Fibroblast of lung (primary cell): Measurements from ENCODE around the gene ITFG2. TPM values are rescaled to one million over a fixed set of nuclear protein-coding genes. Genes with fewer than 3 reads are reported as not detected.

Source experiments
- DNase-seq, 2 donors: peaks; one replicate each; pipeline versions ENCODE4 v3.0.0 to v3.0.0-alpha.2; 2010; ENCODE audit warnings: low read depth in 2 of 2
- H2AFZ ChIP-seq: 2 replicates; pipeline ENCODE4 v1.5.1; 2012; ENCODE audit warnings: low read length, control low read depth, inconsistent platforms
- H3K27ac ChIP-seq: 2 replicates; pipeline ENCODE4 v1.5.1; 2011; ENCODE audit warnings: low read length, control low read depth; ENCODE audit not compliant: insufficient read depth
- H3K27me3 ChIP-seq: 2 replicates; pipeline ENCODE4 v1.5.1; 2011; ENCODE audit warnings: mild to moderate bottlenecking, low read length; ENCODE audit not compliant: control insufficient read depth, insufficient read depth
- H3K36me3 ChIP-seq: 2 replicates; pipeline ENCODE4 v1.5.1; 2011; ENCODE audit warnings: low read length; ENCODE audit not compliant: control insufficient read depth, insufficient read depth
- H3K4me1 ChIP-seq: 2 replicates; pipeline ENCODE4 v1.5.1; 2011; ENCODE audit warnings: low read length; ENCODE audit not compliant: control insufficient read depth, insufficient read depth; ENCODE audit errors: extremely low read depth
- H3K4me2 ChIP-seq: 2 replicates; pipeline ENCODE4 v1.5.1; 2011; ENCODE audit warnings: low read length, control low read depth; ENCODE audit not compliant: insufficient read depth; ENCODE audit errors: extremely low read depth
- H3K4me3 ChIP-seq, 4 experiments: fragments of 200-600 bp in 1 of 4; sonication (generic) in 1 of 4; replicated peaks in 1 of 4; 2 replicates each; pipeline ENCODE4 v1.5.1; 2011 to 2016; ENCODE audit warnings: low read length in 4 of 4, low read depth in 3 of 4, mild to moderate bottlenecking in 3 of 4, control low read depth in 2 of 4, inconsistent platforms in 1 of 4, mixed read lengths in 1 of 4; ENCODE audit not compliant: insufficient read depth in 1 of 4; ENCODE audit errors: control extremely low read depth in 1 of 4
- H3K79me2 ChIP-seq: 2 replicates; pipeline ENCODE4 v1.5.1; 2012; ENCODE audit warnings: mild to moderate bottlenecking, low read length, inconsistent platforms; ENCODE audit not compliant: control insufficient read depth, insufficient read depth
- H3K9ac ChIP-seq: 2 replicates; pipeline ENCODE4 v1.5.1; 2011; ENCODE audit warnings: mild to moderate bottlenecking, low read length, control low read depth; ENCODE audit not compliant: insufficient read depth
- H3K9me3 ChIP-seq: 2 replicates; pipeline ENCODE4 v1.5.1; 2012; ENCODE audit warnings: low read depth, low read length; ENCODE audit not compliant: control insufficient read depth, insufficient read depth
- H4K20me1 ChIP-seq: 2 replicates; pipeline ENCODE4 v1.5.1; 2011; ENCODE audit warnings: low read length; ENCODE audit not compliant: control insufficient read depth, insufficient read depth; ENCODE audit errors: extremely low read depth
- EZH2 ChIP-seq: IDR thresholded peaks from 2 replicates; pipeline ENCODE4 v1.5.1; 2012; ENCODE audit warnings: low read length, control low read depth, mild to moderate bottlenecking; ENCODE audit errors: missing control alignments
- polyA plus RNA-seq, 2 donors: library from polyadenylated mRNA; depleted of rRNA in 1 of 2; stranded (reverse) in 1 of 2; unstranded in 1 of 2; fragments of >200 nt; gene quantifications; 2 replicates each; pipeline ENCODE4 v1.2.1, GENCODE V29; 2011 to 2012; ENCODE audit warnings: missing spikeins in 1 of 2
- total RNA-seq: library from RNA; depleted of rRNA; stranded (reverse); fragments of >200 nt; gene quantifications from 2 replicates; pipeline ENCODE4 v1.2.1, GENCODE V29; 2014
- TF ChIP-seq, protein P1 (sequence below), 2 donors: IDR thresholded peaks in 1 of 2; conservative IDR thresholded peaks in 1 of 2; 1 replicate in 1 of 2; 2 replicates in 1 of 2; pipeline ENCODE4 v1.5.1; 2011 to 2012; ENCODE audit warnings: low read length in 2 of 2, control low read depth in 1 of 2, inconsistent platforms in 1 of 2, low read depth in 1 of 2, mild to moderate bottlenecking in 1 of 2

The ITFG2 gene
- total and polyA plus RNA-seq, 2 donors (not counting 1 experiment from before 2014, with no cell fraction given) = 13.5 to 18.2 TPM

DNA sequence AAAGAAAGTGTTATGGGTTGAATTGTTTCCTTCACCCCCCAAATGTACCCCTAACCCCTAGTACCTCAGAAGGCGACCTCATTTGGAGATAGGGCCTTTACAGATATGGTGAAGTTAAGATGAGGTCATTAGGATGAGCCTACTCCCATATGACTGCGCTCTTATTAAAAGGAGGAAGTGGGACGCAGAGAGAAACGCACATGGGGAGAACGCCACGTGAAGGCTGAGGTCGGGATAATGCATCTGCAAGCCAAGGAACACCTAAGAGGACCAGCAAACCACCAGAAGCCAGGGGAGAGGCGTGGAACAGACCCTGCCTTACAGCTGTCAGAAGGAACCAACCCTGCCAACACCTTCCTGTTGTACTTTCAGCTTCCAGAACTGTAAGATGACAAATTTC is 24.1 kb downstream of the ITFG2 start:
- Histone ChIP-seq H3K9ac (no peak overlapping the region), H3K36me3 (no peaks in the 10 kb centered on the region), H3K4me3 (no peak overlapping the region), H3K9me3 (no peaks in the 10 kb centered on the region), H3K27ac (no peak overlapping the region), H3K79me2 (no peaks in the 10 kb centered on the region), H3K27me3 (no peaks in the 10 kb centered on the region), H4K20me1 (no peaks in the 10 kb centered on the region), H3K4me1 (no peaks in the 10 kb centered on the region), H2AFZ (no peak overlapping the region), H3K4me2 (no peak overlapping the region)
- TF ChIP-seq, protein P1, sequence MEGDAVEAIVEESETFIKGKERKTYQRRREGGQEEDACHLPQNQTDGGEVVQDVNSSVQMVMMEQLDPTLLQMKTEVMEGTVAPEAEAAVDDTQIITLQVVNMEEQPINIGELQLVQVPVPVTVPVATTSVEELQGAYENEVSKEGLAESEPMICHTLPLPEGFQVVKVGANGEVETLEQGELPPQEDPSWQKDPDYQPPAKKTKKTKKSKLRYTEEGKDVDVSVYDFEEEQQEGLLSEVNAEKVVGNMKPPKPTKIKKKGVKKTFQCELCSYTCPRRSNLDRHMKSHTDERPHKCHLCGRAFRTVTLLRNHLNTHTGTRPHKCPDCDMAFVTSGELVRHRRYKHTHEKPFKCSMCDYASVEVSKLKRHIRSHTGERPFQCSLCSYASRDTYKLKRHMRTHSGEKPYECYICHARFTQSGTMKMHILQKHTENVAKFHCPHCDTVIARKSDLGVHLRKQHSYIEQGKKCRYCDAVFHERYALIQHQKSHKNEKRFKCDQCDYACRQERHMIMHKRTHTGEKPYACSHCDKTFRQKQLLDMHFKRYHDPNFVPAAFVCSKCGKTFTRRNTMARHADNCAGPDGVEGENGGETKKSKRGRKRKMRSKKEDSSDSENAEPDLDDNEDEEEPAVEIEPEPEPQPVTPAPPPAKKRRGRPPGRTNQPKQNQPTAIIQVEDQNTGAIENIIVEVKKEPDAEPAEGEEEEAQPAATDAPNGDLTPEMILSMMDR (conservative IDR thresholded peaks at IDR 0.05 in 1 of 2, IDR thresholded peaks at IDR 0.05 in 1 of 2; ENCODE audit: low read depth in 1 of 2, low read length in 2 of 2) = no peak
- TF ChIP-seq EZH2 = no peak
- no peak for DNase-seq

DNA sequence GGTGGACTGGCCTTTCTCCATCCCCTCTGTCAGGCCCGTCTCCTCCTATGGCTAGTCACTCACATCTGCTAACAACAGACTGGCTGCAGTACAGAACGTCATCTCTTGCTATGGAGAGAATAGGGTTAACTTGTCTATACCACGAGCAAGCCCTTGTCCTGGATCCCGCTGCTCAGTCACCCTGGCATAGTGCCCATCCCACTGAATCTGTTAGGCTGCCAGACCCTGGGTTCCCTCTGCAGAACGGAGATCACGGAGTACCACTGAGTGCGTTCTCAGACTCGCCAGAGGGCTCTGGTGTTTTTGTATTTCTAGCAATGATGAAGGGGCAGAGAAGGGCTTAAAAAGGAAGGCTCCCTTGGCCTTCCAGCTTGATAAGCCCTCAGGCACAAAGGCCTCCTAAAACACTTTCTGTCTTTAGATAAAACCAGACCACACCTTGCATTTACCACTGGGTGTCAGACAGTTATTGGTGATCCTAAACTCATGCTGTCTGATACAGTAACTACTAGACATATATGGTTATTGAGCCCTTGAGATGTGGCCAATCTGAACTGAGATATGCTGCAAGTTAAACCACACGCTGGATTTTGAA is 28.7 kb downstream of the ITFG2 start:
- no peaks in the 10 kb centered on the region for H3K36me3 ChIP-seq
- no peaks in the 10 kb centered on the region for H3K27me3 ChIP-seq
- DNase-seq = peak in 1 of 2 donors; percentile 20
- no peaks in the 10 kb centered on the region for H4K20me1 ChIP-seq
- no peak overlapping the region for H2AFZ ChIP-seq
- H3K9ac ChIP-seq = no peak overlapping the region
- no peak overlapping the region for H3K27ac ChIP-seq
- H3K9me3 ChIP-seq = no peaks in the 10 kb centered on the region
- no peak overlapping the region for H3K4me2 ChIP-seq
- H3K4me1 ChIP-seq = peaks cover 12% of the 10 kb centered on the region
- no peak overlapping the region for H3K4me3 ChIP-seq
- no peaks in the 10 kb centered on the region for H3K79me2 ChIP-seq
- TF ChIP-seq EZH2 = no peak
- TF ChIP-seq, protein P1 (conservative IDR thresholded peaks at IDR 0.05 in 1 of 2, IDR thresholded peaks at IDR 0.05 in 1 of 2; ENCODE audit: low read depth in 1 of 2, low read length in 2 of 2) = no peak

DNA sequence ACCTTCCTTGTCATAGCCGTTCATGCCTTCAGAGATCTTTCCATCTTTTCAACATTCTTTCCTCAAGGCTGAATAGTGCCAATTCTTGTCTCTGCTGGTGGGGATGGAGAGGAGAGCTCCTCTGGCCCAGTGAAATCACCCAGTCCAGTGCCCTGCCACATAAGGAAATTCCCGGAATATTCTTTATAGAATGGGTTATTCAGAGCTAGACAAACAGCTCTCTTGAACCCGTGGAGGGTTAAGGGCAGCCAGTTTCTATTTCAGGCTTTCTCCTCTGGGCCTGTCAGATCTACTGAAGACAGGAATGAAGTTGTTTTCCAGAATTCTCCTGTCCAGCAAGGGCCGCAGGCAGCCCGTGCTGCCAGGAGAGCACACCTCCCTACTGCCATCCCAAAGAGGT is 30.5 kb downstream of the ITFG2 start:
- TF ChIP-seq EZH2 = no peak
- TF ChIP-seq, protein P1 (conservative IDR thresholded peaks at IDR 0.05 in 1 of 2, IDR thresholded peaks at IDR 0.05 in 1 of 2; ENCODE audit: low read depth in 1 of 2, low read length in 2 of 2) = no peak
- Histone ChIP-seq H3K9ac (no peak overlapping the region), H3K4me1 (peaks cover 12% of the 10 kb centered on the region), H3K4me3 (no peak overlapping the region), H3K79me2 (no peaks in the 10 kb centered on the region), H3K36me3 (no peaks in the 10 kb centered on the region), H2AFZ (no peak overlapping the region), H3K9me3 (no peaks in the 10 kb centered on the region), H4K20me1 (no peaks in the 10 kb centered on the region), H3K27ac (no peak overlapping the region), H3K4me2 (no peak overlapping the region), H3K27me3 (no peaks in the 10 kb centered on the region)
- no peak for DNase-seq
